NB4 (cell line): ENCODE measurements around the gene ARID3A.

Experiments
- CTCF ChIP-seq: IDR thresholded peaks from one replicate; pipeline ENCODE4 v1.5.1; 2012; ENCODE audit warnings: low read depth, low read length
- MAX ChIP-seq: IDR thresholded peaks from 2 replicates; pipeline ENCODE4 v1.6.1; 2011; ENCODE audit warnings: low read depth, low read length
- MYC ChIP-seq: IDR thresholded peaks from 2 replicates; pipeline ENCODE4 v1.6.1; 2011; ENCODE audit warnings: low read depth, low read length
- POLR2A ChIP-seq: IDR thresholded peaks from 2 replicates; pipeline ENCODE4 v1.6.1; 2011; ENCODE audit warnings: mild to moderate bottlenecking; ENCODE audit not compliant: insufficient read length; ENCODE audit errors: extremely low read depth

GRCh38 chr19:947090-947706 lies 21.4 kb downstream of the ARID3A start:
- TF ChIP-seq CTCF (no peak), POLR2A (no peak), MYC (no peak), MAX (no peak)
